ENCODE measurements around the gene APPL2.

DNA sequence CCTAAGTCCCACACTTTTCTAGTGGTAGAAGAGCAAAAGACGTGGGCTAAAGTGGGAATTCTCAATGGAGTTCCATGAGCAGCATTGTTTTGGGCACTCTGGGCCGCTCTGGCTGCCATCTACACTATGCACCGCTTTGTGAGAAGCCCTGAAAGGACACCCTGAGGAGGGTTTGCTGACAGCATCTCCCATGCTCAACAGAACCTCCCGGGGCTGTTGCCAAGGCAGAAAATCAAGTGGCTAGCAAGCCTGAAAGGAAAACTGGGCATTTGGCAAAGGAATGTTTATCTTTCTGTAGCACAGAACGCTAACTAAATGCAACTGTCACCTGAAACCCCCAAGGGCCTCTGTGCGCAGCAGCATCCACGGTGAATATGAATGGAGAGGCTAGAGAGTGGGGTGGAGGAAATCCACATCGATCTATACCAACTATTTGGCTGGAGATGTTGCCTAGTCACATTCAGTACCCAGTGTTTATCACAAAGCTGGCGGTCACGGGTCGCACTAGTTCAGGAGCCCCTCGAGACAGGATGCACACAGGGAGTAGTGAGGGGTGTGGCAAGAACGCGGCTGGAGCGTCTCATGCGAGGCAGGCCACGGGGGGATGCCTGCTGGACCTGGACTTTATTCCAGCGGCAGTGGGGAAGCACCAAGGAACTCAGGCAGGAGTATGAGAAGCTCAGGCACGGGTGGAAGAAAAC lies 14.2 kb downstream of the APPL2 start:
- TF ChIP-seq, protein P1, sequence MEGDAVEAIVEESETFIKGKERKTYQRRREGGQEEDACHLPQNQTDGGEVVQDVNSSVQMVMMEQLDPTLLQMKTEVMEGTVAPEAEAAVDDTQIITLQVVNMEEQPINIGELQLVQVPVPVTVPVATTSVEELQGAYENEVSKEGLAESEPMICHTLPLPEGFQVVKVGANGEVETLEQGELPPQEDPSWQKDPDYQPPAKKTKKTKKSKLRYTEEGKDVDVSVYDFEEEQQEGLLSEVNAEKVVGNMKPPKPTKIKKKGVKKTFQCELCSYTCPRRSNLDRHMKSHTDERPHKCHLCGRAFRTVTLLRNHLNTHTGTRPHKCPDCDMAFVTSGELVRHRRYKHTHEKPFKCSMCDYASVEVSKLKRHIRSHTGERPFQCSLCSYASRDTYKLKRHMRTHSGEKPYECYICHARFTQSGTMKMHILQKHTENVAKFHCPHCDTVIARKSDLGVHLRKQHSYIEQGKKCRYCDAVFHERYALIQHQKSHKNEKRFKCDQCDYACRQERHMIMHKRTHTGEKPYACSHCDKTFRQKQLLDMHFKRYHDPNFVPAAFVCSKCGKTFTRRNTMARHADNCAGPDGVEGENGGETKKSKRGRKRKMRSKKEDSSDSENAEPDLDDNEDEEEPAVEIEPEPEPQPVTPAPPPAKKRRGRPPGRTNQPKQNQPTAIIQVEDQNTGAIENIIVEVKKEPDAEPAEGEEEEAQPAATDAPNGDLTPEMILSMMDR (IDR thresholded peaks at IDR 0.05) = no peak
- TF ChIP-seq POLR2A (IDR thresholded peaks at IDR 0.05) = no peak

Data from thyroid gland (tissue), 4 donors.